GM19324 (cell line): Measurements from ENCODE around the gene PTPRG.

Experiments used
- ATAC-seq: cut with Tn5 transposase; IDR thresholded peaks from one replicate; pipeline ENCODE4 v1.9.1; 2021; ENCODE audit warnings: mild to moderate bottlenecking, moderate library complexity; ENCODE audit not compliant: unreplicated experiment, low FRiP score

The PTPRG gene

DNA sequence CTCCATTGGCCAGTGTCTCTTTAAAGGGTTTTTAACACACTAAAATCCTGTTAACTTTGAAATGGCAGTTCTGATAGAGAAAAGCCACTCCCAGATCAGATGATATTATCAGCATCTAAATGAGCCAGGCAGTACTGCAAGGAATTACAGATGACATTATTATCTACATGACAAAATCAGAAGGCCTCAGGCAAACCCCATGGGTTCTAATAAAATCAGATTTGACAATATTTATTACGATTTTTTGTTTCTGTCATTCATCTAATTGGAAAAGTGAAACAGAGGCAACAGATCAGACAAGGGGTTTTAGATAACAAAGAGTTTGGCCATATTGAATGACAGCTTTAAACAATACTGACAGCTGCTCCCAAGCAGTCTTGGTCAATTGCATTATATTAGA, 699.3 kb downstream of the PTPRG start:
- no peak for ATAC-seq

- no peak for ATAC-seq
Observed at GRCh38 chr3:62261121-62261520, 699.8 kb downstream of the PTPRG start.

DNA sequence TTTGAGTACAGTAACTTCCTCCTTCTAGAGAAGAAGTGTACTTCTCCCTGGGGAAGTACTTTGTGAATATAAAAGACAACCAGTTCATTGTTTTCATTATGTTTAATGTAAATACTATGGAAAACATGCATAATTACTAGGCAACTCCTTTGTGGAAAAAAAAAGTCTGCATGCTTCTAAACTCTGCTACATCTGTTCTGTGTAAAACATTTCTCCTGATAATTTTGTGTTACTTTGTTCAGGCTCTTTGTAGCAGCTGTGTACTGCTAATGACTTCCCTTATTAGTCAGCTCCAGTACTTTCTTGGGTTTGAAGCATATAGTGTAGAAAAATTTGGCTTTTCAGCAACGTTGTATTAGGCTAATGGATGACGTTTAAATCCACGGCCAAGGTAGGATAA, 700.4 kb downstream of the PTPRG start:
- no peak for ATAC-seq

- no peak for ATAC-seq
Observed at GRCh38 chr3:62265528-62265927, 704.2 kb downstream of the PTPRG start.

GRCh38 chr3:62266668-62267283, 705.4 kb downstream of the PTPRG start:
- no peak for ATAC-seq

DNA sequence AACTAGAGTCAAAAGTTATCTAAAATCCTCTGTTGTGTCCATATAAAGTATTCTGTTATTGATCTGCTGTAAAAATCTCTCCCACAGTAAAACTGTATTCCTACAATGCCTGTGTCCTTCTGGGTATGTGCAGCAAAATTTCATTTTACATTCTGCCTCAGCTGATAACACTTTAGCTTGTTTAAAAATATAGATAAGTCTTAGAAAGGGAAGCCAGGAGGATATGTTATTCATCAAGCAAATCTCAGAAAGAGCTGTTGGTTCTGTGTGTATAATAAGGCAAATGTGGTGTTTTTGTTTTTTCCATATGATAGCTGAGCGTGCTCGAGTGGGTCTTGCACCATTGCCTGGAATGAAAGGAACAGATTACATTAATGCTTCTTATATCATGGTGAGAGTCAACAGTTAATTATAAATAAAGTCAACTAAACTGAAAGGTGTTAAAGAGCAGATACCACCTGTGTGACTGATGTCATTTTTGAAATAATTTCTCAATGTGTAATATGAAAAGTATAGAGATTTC, 715.3 kb downstream of the PTPRG start:
- ATAC-seq = no peak

GRCh38 chr3:62277450-62277849, 716.1 kb downstream of the PTPRG start:
- ATAC-seq = no peak

- no peak for ATAC-seq
Observed at GRCh38 chr3:62277986-62278385, 716.6 kb downstream of the PTPRG start.

DNA sequence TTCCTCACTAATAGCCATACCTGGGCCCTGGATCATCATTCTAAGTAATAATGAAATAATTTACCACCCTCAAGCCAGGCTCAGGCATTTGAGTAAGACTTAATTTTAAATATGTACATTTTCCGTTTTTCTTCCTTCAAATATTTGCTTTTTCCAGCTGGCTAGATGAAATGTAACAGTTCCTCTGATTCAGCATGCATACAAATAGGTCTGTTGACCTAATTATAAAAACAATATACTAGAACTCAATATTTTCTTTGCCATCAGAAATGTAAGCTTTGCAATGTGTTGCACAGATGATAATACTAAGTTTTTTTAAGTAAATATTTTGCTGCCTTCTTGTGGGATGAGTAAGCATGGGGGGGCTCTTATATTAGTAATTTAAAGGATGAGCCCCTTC, 720.4 kb downstream of the PTPRG start:
- ATAC-seq = no peak

DNA sequence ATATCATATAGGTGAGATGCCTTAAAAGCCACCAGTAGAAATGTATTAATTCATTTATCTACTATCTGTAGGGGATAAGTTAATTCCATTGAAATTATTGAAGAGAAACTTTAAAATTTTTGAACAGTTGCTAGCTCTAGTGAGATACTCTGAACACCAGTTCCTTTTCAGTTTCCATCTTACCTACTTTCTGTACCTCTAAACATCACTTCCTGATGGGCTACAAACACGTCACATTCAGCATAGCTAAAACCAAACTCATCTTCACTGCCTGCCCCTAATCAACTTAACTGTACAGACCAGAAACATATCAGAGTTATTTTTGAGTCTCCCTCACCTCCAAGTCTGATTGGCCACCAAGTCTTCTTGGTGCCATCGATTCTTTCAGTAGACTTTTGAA, 723.1 kb downstream of the PTPRG start:
- no peak for ATAC-seq

DNA sequence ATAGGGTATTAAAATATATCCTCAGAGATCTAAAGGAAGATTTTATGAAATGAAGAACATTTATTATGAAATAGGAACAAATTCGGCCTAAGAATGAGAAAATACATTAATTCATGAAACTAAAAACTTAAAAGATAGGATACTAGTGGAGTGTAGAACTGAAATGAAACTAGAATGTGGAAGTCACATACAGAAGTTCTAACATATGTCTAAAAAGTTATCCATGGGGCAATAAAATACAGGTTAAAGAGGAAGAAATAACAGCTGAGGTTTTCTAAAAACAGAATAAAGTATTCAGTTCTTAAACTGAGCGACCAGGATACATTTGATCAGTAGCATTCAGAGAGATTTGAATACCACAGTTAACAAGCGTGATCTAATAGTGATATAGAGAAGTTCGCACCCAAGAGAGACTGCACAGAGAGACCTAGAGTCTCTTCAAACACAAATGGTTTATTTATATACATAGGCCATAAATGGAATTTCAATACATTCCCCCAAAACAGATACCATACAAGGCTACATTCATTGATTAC, 726.1 kb downstream of the PTPRG start:
- no peak for ATAC-seq

GRCh38 chr3:62289922-62290321, 728.6 kb downstream of the PTPRG start:
- no peak for ATAC-seq

GRCh38 chr3:62293051-62293780, 731.8 kb downstream of the PTPRG start:
- ATAC-seq = no peak

GRCh38 chr3:62295571-62295970, 734.2 kb downstream of the PTPRG start:
- no peak for ATAC-seq

DNA sequence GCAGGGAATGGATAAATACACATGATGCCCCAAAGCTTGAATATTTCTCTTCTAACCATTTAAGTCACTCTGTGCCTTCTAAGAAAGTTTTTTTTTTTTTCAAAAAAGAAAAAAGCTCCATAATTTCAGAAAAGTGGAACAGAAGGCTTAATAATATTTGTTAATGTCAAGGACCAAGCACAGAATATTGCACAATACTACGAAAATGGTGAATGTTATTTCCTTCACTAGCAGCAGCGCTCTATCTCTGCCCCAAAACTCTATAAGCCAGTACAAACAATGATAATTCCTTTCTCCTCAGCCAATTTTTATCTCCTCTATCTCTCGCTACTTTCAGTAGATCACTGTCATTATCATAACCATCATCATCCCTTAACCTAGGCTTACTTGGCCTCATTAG, 739.2 kb downstream of the PTPRG start:
- ATAC-seq = no peak

- no peak for ATAC-seq
Observed at GRCh38 chr3:62312201-62312600, 750.8 kb downstream of the PTPRG start.

DNA sequence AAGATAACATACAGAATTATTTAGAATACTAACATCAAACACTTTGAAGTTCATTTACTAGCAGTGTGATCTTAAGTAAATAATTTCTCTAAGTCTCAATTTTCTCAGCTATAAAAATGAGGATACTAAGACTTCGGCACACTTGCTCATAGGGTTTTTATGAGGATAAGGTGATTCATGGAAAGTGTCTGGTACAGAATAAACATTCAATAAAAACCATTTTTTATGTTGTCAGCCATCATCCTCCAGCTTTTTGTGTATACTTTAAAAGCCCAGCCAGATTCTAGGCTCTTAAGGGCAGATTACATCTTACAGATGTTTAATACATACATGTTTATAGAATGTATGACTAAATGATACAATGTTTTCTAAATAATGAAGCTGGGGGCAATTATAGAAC, 755.2 kb downstream of the PTPRG start:
- ATAC-seq = no peak

DNA sequence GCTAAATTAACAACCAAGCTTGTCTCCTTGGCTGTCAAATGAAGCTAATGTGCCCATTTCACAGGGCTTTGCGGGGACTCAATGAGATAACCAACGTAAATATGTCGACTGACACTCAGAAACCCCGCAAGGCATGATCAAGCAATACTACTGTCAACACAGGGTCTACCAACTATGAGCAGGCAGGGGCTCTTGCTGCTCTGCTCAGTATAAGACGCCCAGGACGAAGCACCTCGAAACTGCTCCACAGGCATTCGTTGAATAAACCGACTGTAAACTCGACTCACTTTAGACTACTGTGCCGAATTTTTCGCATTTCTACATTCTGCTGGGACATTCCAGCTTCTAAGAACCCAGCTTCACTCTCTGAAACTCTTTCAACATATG, 757.0 kb downstream of the PTPRG start:
- ATAC-seq = no peak

DNA sequence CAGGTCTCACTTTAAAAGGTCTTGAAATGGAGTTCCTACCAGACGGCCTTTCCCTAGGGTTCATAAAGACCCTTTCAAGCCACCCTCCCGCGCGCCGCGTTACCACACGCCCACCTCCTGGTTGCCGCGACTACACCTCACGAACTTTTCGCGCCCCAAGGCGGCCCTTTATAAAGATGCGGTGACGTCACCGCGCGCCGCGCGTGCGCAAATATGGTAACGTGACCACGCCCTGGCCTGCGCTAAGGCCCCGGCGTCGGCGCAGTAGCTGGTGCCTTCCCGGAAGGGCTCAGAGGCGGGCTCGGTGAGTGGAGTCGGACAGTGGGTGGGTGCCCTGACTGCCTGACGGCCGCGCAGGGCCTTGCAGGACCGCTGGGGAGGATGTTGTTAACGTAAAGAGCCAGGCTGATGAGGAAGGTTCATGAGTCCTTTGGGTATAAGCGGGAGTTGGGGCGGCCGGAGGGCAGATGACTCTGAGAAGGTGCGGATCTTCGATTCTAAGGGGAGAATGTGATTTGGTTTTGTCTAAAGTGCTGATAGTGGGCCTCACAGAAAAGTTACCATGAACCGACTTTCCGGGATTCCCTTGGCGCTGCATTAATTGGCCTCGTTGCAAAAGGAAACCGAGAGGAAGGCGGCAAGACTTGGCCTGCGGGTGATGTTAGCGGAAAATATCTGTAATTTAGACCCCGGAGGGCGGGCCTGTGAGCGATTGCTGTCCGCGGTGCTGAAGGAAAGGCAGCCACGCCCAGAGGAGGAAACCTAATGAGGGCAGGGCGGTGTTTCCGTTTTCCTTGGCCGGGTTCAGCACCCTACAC, 757.6 kb downstream of the PTPRG start:
- peak; percentile 99 for ATAC-seq

DNA sequence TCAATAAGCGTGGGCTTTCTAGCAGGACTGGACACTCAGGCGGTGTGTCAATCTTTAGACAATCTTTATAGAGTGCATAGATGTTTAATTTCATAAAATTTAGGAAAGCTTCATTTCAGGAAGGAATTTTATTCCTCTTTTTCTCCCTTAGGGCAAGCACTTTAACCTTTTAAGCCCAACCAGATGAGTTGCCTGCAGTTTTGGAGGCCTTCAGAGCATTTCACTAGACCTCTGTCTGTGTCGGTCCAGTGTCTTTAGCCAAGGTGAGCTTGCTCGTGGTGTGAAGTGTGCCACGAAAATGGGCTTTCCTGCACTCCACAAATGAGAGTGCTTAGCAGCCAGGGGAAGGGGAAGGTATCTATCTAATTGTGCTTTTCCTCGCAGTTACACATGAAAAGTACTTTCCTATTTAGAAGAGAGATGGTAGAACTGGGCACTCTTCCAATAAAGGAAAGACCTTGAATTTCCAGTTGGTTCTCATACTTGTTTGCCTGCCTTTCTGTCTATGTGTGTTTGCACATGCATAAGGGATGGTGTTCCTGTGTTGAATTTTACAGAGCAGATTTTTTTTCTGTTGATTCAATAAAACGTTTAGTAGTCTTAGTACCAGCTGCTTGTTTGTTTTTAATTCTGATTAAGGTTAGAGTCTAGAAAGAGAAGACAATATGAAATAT, 758.3 kb downstream of the PTPRG start:
- no peak for ATAC-seq

DNA sequence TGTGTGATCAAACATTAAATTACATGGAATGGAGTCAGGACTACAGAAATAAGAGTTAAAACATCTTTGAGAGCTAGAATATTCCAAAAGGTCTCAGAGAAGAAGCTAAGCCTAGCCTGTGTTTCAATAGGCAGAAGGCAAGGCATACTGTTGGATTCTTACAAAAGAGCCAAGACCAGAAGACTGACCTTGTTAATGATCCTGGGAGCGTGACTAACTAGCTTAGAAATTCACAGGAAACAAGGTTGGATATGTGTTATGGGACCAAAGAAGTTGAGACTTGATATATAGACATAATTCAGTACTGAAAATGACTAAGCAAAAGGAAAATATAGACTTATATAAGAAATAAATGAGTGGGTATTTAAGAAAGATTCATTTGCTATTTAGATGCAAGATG, 761.9 kb downstream of the PTPRG start:
- no peak for ATAC-seq
